ENCODE results near the gene CLCN3.

DNA sequence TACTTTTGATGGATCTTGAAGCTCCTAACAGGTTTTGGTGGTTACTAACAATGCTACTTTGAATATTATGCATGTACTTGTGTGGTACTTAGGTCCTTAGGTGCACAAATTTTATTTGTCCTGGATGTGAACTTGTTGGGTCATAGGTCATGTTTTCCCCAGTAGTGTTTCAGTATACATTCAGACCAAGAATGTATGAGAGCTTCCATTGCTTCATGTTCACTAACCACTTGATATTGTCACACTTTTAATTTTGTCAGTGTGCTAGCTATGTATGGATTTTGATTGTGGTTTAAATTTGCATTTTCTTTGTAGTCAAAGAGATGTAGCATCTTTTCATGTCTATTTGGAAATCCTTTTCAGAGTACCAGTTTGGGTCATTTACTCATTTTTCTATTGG, 32.2 kb downstream of the CLCN3 start:
- no peak for TF ChIP-seq POU2F2 (IDR thresholded peaks at IDR 0.05; ENCODE audit: low read depth, low read length)
- no peak for TF ChIP-seq POLR2AphosphoS5 (IDR thresholded peaks at IDR 0.05; ENCODE audit: low read depth, low read length)
- TF ChIP-seq TAF1 (IDR thresholded peaks at IDR 0.05; ENCODE audit: low read depth, low read length) = no peak

Data from GM12891 (cell line).